GM20000 (cell line): ENCODE results near the gene DYNLT2.

ENCODE experiments used
- DNase-seq: peaks from one replicate; pipeline ENCODE4 v3.0.0; 2012; ENCODE audit warnings: low spot score
- CTCF ChIP-seq: IDR thresholded peaks from 2 replicates; pipeline ENCODE4 v1.5.1; 2012; ENCODE audit warnings: mild to moderate bottlenecking, control low read depth; ENCODE audit errors: extremely low read depth, missing control alignments

Gene DYNLT2

GRCh38 chr6:169752074-169752623 lies 777 bp upstream of the DYNLT2 start:
- no peak for DNase-seq
- no peak for TF ChIP-seq CTCF

GRCh38 chr6:169746556-169746955 lies 4.8 kb downstream of the DYNLT2 start:
- no peak for DNase-seq
- TF ChIP-seq CTCF, result no peak

GRCh38 chr6:169745405-169745804 lies 6.0 kb downstream of the DYNLT2 start:
- TF ChIP-seq CTCF, result no peak
- no peak for DNase-seq

GRCh38 chr6:169741344-169741743 lies 10.0 kb downstream of the DYNLT2 start:
- no peak for DNase-seq
- TF ChIP-seq CTCF, result no peak

GRCh38 chr6:169738976-169739529 lies 12.3 kb downstream of the DYNLT2 start:
- DNase-seq, result no peak
- TF ChIP-seq CTCF, result no peak

DNA sequence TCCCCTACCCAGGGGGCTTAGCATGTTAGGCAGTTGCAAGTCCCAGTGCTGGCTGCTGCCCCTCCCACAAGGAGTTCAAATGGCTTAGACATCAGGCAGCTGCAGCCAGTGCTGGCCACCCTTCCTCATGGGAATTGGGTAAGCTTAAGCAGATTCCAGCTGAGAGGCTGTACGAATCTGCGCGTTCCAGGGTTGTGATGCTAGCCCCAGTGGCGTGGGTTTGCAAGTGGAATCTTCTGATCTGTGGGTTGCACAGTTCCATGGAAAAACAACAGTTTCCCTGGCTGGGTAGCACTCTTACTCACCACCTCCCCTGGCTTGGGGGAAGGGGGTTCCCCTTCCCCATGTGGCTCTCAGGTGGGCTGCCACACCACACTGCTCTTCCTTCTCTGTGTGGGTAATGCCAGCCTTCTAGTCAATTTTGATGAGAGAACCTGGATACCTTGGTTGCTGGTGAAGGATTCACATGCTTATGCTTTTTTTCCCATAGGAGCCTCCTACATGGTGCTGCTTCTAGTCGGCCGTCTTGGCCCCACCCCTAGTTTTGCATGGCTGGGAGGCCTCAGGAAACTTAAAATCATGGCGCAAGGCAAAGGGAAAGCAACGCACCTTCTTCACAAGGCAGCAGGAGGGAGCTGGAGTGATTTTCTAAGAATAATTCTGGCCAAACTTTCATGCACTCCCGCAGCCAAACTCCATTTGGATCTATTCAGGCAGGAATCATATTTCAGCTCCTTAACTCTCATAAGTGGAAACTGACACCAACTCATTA lies 13.0 kb downstream of the DYNLT2 start:
- no peak for TF ChIP-seq CTCF
- no peak for DNase-seq

- TF ChIP-seq CTCF, result no peak
- no peak for DNase-seq
These were observed 21.4 kb downstream of the DYNLT2 start for GRCh38 chr6:169729961-169730360.
